Activated CD4-positive, alpha-beta T cell treated with anti-CD3 and anti-CD28 coated beads, Interleukin-2, amount 50 U/mL, for 1 hour (primary cell): ENCODE data around the gene FCHSD2.
A peak's percentile ranks its signal among the peaks of the same experiment; 100 is the strongest.
"Not testable (repeated sequence)": the region's sequence is repeated elsewhere in the genome, so short reads cannot be mapped to it uniquely, and the experiment has no call there.

Experiments used
- DNase-seq: peaks from one replicate; pipeline ENCODE4 v3.0.0-alpha.2; 2020

The FCHSD2 gene

GRCh38 chr11:72829884-72830533, 312.1 kb downstream of the FCHSD2 start:
- DNase-seq = no peak

- no peak for DNase-seq
These were observed 312.9 kb downstream of the FCHSD2 start for GRCh38 chr11:72829178-72829577.

GRCh38 chr11:72828692-72829101, 313.4 kb downstream of the FCHSD2 start:
- DNase-seq = no peak

- DNase-seq = no peak
These were observed 314.0 kb downstream of the FCHSD2 start for GRCh38 chr11:72828081-72828567.

GRCh38 chr11:72827656-72828055, 314.5 kb downstream of the FCHSD2 start:
- not testable (repeated sequence) for DNase-seq

GRCh38 chr11:72826942-72827480, 315.1 kb downstream of the FCHSD2 start:
- DNase-seq = no peak

GRCh38 chr11:72826191-72826941, 315.8 kb downstream of the FCHSD2 start:
- no peak for DNase-seq

GRCh38 chr11:72825661-72826060, 316.5 kb downstream of the FCHSD2 start:
- no peak for DNase-seq

- DNase-seq = no peak
These were observed 317.2 kb downstream of the FCHSD2 start for GRCh38 chr11:72824811-72825505.

- no peak for DNase-seq
These were observed 318.1 kb downstream of the FCHSD2 start for GRCh38 chr11:72824020-72824419.

- DNase-seq = no peak
These were observed 318.9 kb downstream of the FCHSD2 start for GRCh38 chr11:72823105-72823804.

GRCh38 chr11:72821920-72822799, 320.0 kb downstream of the FCHSD2 start:
- DNase-seq = peak; percentile 90

GRCh38 chr11:72821221-72821919, 320.7 kb downstream of the FCHSD2 start:
- no peak for DNase-seq

- DNase-seq = no peak
These were observed 321.5 kb downstream of the FCHSD2 start for GRCh38 chr11:72820439-72821139.

- DNase-seq = no peak
These were observed 323.1 kb downstream of the FCHSD2 start for GRCh38 chr11:72818971-72819370.

- no peak for DNase-seq
These were observed 324.2 kb downstream of the FCHSD2 start for GRCh38 chr11:72817966-72818365.

GRCh38 chr11:72816404-72816990, 325.6 kb downstream of the FCHSD2 start:
- no peak for DNase-seq

GRCh38 chr11:72815110-72815618, 327.0 kb downstream of the FCHSD2 start:
- no peak for DNase-seq

- DNase-seq = peak; percentile 88
These were observed 327.6 kb downstream of the FCHSD2 start, which contains the start of gene ATG16L2 for GRCh38 chr11:72814286-72815109. Gene ATG16L2, plus strand, starts transcription at chr11:72814411. Its CDS starts 35 bp downstream, at chr11:72814446.
